ENCODE data around the gene FPR2.

DNA sequence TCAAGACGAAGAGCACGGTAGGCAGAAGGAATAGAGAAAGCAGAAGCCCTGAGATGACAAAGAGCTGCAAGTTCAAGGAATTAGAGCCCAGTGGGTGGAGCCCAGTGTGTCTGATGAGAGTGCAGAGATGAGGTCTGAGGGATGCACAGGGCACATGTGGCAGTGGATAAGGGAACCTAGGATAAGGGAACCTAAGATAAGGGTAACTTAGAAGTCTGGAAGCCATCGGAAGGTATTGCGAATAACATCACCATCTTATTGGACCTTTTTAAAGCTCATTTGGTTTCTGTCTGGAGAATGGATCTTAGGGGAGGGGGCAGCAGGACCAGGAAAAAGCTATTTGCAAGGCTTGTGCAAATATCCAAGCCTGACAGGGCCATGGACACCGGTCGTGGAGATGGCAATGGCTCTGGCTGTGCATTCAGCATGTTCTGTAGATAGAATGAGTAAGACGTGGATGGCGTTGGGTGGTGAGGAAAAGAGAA, 35.3 kb downstream of the FPR2 start:
- TF ChIP-seq, protein P1, sequence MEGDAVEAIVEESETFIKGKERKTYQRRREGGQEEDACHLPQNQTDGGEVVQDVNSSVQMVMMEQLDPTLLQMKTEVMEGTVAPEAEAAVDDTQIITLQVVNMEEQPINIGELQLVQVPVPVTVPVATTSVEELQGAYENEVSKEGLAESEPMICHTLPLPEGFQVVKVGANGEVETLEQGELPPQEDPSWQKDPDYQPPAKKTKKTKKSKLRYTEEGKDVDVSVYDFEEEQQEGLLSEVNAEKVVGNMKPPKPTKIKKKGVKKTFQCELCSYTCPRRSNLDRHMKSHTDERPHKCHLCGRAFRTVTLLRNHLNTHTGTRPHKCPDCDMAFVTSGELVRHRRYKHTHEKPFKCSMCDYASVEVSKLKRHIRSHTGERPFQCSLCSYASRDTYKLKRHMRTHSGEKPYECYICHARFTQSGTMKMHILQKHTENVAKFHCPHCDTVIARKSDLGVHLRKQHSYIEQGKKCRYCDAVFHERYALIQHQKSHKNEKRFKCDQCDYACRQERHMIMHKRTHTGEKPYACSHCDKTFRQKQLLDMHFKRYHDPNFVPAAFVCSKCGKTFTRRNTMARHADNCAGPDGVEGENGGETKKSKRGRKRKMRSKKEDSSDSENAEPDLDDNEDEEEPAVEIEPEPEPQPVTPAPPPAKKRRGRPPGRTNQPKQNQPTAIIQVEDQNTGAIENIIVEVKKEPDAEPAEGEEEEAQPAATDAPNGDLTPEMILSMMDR (IDR thresholded peaks at IDR 0.05; ENCODE audit: insufficient read depth, low read length) = no peak
- TF ChIP-seq POLR2AphosphoS5 (IDR thresholded peaks at IDR 0.05; ENCODE audit: low read depth) (no peak), SPI1 (IDR thresholded peaks at IDR 0.05; ENCODE audit: borderline replicate concordance, low read depth) (no peak), REST (IDR thresholded peaks at IDR 0.05; ENCODE audit: insufficient replicate concordance, low read depth) (no peak)

All from HL-60 (cell line).